Jurkat, Clone E6-1 (cell line): ENCODE data around the gene SLC11A1.

ENCODE experiments used
- DNase-seq: peaks from one replicate; pipeline ENCODE4 v3.0.0-alpha.2; 2011; ENCODE audit warnings: low read depth, low spot score
- H3K4me3 ChIP-seq: 2 replicates; pipeline ENCODE4 v1.5.1; 2011; ENCODE audit warnings: mild to moderate bottlenecking, low read length, control low read depth, moderate library complexity

Gene SLC11A1

GRCh38 chr2:218363736-218364135, 18.3 kb upstream of the SLC11A1 start:
- no peak overlapping the region for H3K4me3 ChIP-seq
- DNase-seq: no peak

GRCh38 chr2:218364196-218364595, 17.9 kb upstream of the SLC11A1 start:
- no peak for DNase-seq
- no peak overlapping the region for H3K4me3 ChIP-seq

GRCh38 chr2:218366621-218367414, 15.3 kb upstream of the SLC11A1 start:
- no peak for DNase-seq
- no peak overlapping the region for H3K4me3 ChIP-seq

GRCh38 chr2:218367415-218368149, 14.5 kb upstream of the SLC11A1 start:
- no peak for DNase-seq
- no peak overlapping the region for H3K4me3 ChIP-seq

GRCh38 chr2:218368150-218368528, 13.9 kb upstream of the SLC11A1 start:
- H3K4me3 ChIP-seq: no peak overlapping the region
- no peak for DNase-seq

GRCh38 chr2:218368621-218369153, 13.4 kb upstream of the SLC11A1 start:
- DNase-seq: no peak
- no peak overlapping the region for H3K4me3 ChIP-seq

- DNase-seq: no peak
Measured at GRCh38 chr2:218369330-218369729, 12.7 kb upstream of the SLC11A1 start.

GRCh38 chr2:218370410-218371063, 11.5 kb upstream of the SLC11A1 start:
- DNase-seq: no peak
- no peak overlapping the region for H3K4me3 ChIP-seq

More at GRCh38 chr2:218369330-218369729, 12.7 kb upstream of the SLC11A1 start:
- H3K4me3 ChIP-seq: no peak overlapping the region

- no peak for DNase-seq
- no peak overlapping the region for H3K4me3 ChIP-seq
Measured at GRCh38 chr2:218371983-218372350, 10.1 kb upstream of the SLC11A1 start.

GRCh38 chr2:218374795-218375194, 7.3 kb upstream of the SLC11A1 start:
- H3K4me3 ChIP-seq: no peak overlapping the region
- DNase-seq: no peak

- no peak for DNase-seq
- no peak overlapping the region for H3K4me3 ChIP-seq
Measured at GRCh38 chr2:218375212-218375611, 6.9 kb upstream of the SLC11A1 start.

GRCh38 chr2:218378053-218378452, 4.0 kb upstream of the SLC11A1 start:
- no peak for DNase-seq
- no peak overlapping the region for H3K4me3 ChIP-seq

GRCh38 chr2:218382785-218383184, 712 bp downstream of the SLC11A1 start:
- no peak for DNase-seq
- H3K4me3 ChIP-seq: no peak overlapping the region

GRCh38 chr2:218383892-218384519, 1.9 kb downstream of the SLC11A1 start:
- no peak overlapping the region for H3K4me3 ChIP-seq
- DNase-seq: no peak

GRCh38 chr2:218384975-218385374, 2.9 kb downstream of the SLC11A1 start:
- H3K4me3 ChIP-seq: no peak overlapping the region
- no peak for DNase-seq

- DNase-seq: no peak
- H3K4me3 ChIP-seq: no peak overlapping the region
Measured at GRCh38 chr2:218386505-218387368, 4.7 kb downstream of the SLC11A1 start.

- H3K4me3 ChIP-seq: no peak overlapping the region
- no peak for DNase-seq
Measured at GRCh38 chr2:218387369-218388194, 5.5 kb downstream of the SLC11A1 start.
